HG02642 (cell line): ENCODE measurements around the gene SLC1A1.
"Not testable (repeated sequence)": the region's sequence is repeated elsewhere in the genome, so short reads cannot be mapped to it uniquely, and the experiment has no call there.

Experiments
- ATAC-seq: cut with Tn5 transposase; IDR thresholded peaks from one replicate; pipeline ENCODE4 v1.9.1; 2021; ENCODE audit warnings: mild to moderate bottlenecking; ENCODE audit not compliant: unreplicated experiment, poor library complexity

Gene SLC1A1

DNA sequence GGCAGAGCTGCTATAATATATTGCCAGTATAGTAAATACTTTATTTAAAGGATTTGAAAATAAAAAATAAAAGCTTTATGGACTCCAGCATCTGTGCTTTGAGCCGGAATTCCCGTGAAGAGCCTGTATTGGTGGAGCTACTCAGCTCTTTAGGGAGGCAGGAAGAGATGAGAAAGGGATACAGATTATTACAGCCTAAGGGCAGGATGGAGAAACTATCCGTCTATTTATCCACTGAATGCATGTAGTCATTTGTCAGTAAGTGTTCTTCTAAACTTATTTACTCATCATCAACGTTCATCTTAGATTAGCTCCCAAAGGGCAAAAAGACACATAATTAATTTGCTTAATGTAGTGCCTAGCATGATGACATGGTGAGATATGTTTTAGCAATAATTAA is 48.4 kb downstream of the SLC1A1 start:
- ATAC-seq: no peak

DNA sequence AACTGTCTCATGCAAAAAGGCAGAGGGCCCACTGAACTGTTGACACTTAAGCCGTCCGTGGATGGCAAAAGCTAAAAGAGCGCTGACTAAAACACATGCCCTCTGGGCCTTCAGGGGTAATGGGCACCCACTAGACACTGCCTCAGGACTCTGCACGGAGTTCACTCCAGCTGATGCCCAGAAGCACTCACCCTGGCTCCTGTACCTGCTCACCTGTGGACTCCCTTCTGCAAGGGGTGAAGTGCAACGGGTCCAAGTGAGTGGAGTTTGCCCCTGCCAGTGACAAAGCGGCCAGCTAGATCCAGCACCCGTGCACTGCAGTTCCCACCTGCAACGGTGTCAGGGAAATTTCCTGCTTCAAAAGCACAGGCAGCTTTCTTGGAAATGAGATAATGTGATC is 50.2 kb downstream of the SLC1A1 start:
- ATAC-seq: no peak

GRCh38 chr9:4541281-4541680 is 51.0 kb downstream of the SLC1A1 start:
- ATAC-seq: no peak

DNA sequence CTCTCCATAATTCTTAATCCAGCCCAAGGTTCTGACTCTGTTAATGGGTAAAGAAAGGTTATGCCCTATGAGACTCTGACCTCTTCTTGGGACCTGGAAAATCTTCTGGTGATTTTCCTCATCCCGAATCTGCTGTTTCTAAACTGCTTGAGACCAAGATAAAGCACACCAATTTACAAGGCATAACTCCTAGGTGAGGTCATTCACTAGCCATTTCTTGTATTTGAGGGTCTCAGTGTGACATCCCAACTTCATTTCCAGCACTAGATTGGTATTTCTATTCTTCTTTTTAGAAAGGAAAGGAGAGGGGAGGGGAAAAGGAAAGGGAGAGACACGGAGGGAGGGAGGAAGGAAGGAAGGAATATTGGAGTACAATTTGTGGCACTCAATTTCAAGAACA is 51.6 kb downstream of the SLC1A1 start:
- no peak for ATAC-seq

GRCh38 chr9:4544714-4545113 is 54.4 kb downstream of the SLC1A1 start:
- not testable (repeated sequence) for ATAC-seq

DNA sequence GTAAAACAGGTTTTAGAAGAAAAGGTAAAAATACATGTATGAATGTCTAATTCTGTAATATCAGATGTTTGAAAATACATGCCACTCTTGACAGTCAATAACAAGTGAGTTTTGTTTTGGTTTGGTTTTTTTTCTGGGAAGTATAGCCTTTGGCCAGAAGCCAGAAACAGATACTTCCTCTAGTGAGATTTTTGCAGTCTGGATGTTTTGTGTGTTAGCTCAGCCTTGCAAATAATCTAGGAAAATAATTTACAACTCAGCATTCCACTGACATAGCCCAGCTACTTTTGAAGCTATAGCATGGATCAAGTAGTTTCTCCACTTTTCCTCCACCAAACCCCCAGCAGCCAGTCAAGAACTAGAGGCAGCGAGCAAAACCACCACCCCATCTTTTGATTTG is 56.7 kb downstream of the SLC1A1 start:
- no peak for ATAC-seq

- no peak for ATAC-seq
Measured at GRCh38 chr9:4548811-4549725, 58.8 kb downstream of the SLC1A1 start.

GRCh38 chr9:4549751-4550295 is 59.6 kb downstream of the SLC1A1 start:
- ATAC-seq: no peak

GRCh38 chr9:4550777-4551484 is 60.7 kb downstream of the SLC1A1 start:
- ATAC-seq: no peak

- no peak for ATAC-seq
Measured at GRCh38 chr9:4553951-4554381, 63.7 kb downstream of the SLC1A1 start.

- no peak for ATAC-seq
Measured at GRCh38 chr9:4555236-4555635, 65.0 kb downstream of the SLC1A1 start.

GRCh38 chr9:4558371-4558998 is 68.2 kb downstream of the SLC1A1 start:
- ATAC-seq: no peak

GRCh38 chr9:4559261-4560182 is 69.3 kb downstream of the SLC1A1 start:
- ATAC-seq: peak; percentile 84

DNA sequence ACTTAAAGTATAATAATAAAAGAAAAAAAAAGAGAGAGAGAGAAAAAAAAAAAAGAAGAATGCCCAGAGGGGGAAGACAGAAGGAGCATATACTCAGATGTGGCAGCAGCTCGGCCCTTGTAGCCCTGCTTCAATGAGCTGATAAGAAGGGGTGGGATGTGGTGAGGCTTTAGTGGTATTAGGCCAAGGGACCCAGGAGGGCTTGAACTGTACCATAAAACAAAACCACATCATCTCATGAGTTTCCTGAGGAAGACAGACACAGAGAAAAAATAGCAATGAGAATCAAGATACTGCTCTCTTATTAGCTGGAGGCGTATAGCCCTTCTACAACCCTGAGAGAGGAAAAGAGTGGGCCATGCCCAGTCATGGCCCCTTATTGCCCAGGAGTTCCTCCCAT is 72.8 kb downstream of the SLC1A1 start:
- no peak for ATAC-seq

DNA sequence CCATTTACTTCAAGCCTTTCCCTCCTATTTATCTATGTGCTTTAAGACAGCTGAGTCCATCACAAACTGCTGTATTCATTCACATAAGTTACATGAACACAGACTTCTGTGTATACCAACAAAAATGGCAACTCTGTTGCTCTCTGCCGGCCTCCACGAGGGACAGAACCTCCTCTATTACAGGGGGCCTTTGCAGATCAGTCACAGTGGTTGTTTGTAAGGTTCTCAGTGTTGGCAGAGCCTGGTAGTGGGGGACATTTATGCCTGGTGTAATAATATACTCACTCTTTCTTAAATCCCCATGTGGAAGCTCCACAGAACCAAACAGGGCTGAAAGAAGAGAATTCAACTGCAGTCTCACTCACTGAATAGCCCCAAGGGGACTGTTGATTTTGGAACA is 76.5 kb downstream of the SLC1A1 start:
- ATAC-seq: no peak

DNA sequence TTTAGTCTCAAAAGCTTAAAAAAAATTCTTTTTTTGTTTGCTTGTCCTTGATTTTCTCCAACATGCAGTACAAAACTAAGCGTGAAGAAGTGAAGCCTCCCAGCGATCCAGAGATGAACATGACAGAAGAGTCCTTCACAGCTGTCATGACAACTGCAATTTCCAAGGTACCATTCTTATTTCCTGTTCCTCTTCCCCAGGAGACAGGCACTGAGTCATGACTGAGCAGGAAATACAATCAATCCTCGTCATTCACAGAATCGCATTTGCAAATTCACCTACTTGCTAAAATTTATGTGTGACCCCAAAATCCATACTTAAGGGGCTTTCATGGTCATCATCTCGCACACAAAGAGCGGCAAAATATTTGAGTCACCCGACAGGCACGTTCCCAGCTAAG is 77.3 kb downstream of the SLC1A1 start:
- no peak for ATAC-seq

DNA sequence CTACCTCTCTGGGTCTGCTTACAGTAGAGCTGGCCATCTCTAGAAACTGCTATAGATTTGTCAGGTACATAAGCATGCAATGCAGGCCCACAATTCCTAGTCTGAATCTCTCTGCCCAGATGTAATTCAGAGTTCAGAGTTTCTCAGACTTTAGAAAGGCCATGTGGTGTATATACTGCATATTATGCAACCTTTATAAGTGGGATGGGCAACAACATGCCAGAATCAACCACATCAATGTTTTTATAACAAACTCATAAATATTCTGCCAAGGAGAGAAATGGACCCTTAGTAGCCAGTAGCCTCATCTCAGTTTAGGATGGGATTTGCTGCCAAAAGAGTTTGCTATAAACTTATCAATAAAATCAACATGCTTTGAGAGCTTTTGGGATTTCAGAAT is 78.8 kb downstream of the SLC1A1 start:
- ATAC-seq: no peak

- no peak for ATAC-seq
Measured at GRCh38 chr9:4572184-4572826, 82.0 kb downstream of the SLC1A1 start.

GRCh38 chr9:4573176-4573575 is 82.9 kb downstream of the SLC1A1 start:
- no peak for ATAC-seq
